Glutamatergic neuron (in vitro differentiated cells): Measurements from ENCODE around the gene GHRL. TPM values are rescaled to one million over a fixed set of nuclear protein-coding genes. Genes with fewer than 3 reads are reported as not detected.

Experiments used
- DNase-seq: peaks from one replicate; pipeline ENCODE4 v3.0.0; 2022
- H3K27ac Mint-ChIP-seq: one replicate; pipeline ENCODE4 v1.8.0; 2020; ENCODE audit warnings: mild to moderate bottlenecking, mixed read lengths, inconsistent platforms; ENCODE audit not compliant: unreplicated experiment
- H3K27me3 Mint-ChIP-seq: one replicate; pipeline ENCODE4 v1.8.0; 2020; ENCODE audit warnings: mild to moderate bottlenecking, moderate library complexity, mixed read lengths, inconsistent platforms; ENCODE audit not compliant: unreplicated experiment
- H3K36me3 Mint-ChIP-seq: one replicate; pipeline ENCODE4 v1.8.0; 2020; ENCODE audit warnings: mild to moderate bottlenecking, mixed read lengths, inconsistent platforms; ENCODE audit not compliant: unreplicated experiment
- H3K4me1 Mint-ChIP-seq: one replicate; pipeline ENCODE4 v1.8.0; 2020; ENCODE audit warnings: mild to moderate bottlenecking, low read depth, mixed read lengths, inconsistent platforms; ENCODE audit not compliant: unreplicated experiment
- H3K4me3 Mint-ChIP-seq: one replicate; pipeline ENCODE4 v1.8.0; 2020; ENCODE audit warnings: mild to moderate bottlenecking, mixed read lengths, inconsistent platforms; ENCODE audit not compliant: unreplicated experiment
- H3K9me3 Mint-ChIP-seq: one replicate; pipeline ENCODE4 v1.8.0; 2020; ENCODE audit warnings: mild to moderate bottlenecking, moderate library complexity, mixed read lengths, inconsistent platforms; ENCODE audit not compliant: unreplicated experiment
- total RNA-seq: library from RNA; stranded (reverse); fragmentation: NEBNext Ultra II Directional; extraction: Animal tissue kit (Norgen Biotek cat#: 25700); gene quantifications from one replicate; pipeline ENCODE4 v1.2.1, GENCODE V29; 2021; ENCODE audit not compliant: unreplicated experiment
- TF ChIP-seq, protein P1 (sequence below): fragments of 200-600 bp; sonication (generic); IDR thresholded peaks from one replicate; pipeline ENCODE4 v1.5.0; 2021; ENCODE audit not compliant: partially characterized antibody, unreplicated experiment

Gene GHRL
- total RNA-seq, 1 donor from 2014 or later: 0.64 TPM

DNA sequence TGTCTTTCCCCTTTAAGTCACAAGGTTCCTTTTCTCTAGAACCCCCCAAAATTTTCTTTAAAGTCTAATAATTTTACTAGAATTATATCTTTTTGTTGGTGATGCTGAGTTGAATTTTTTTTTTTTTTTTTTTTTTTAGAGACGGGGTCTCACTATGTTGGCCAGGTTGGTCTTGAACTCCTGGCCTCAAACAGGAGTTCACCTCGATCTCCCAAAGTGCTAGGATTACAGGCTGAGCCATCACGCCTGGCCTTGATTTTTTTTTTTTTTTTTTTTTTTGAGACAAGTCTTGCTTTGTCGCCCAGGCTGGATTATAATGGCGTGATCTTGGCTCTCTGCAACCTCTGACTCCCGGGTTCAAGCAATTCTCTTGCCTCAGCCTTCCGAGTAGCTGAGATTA is 15.9 kb upstream of the GHRL start:
- no peaks in the 10 kb centered on the region for H3K9me3 Mint-ChIP-seq
- DNase-seq: no peak
- H3K27ac Mint-ChIP-seq: no peak overlapping the region
- TF ChIP-seq, protein P1, sequence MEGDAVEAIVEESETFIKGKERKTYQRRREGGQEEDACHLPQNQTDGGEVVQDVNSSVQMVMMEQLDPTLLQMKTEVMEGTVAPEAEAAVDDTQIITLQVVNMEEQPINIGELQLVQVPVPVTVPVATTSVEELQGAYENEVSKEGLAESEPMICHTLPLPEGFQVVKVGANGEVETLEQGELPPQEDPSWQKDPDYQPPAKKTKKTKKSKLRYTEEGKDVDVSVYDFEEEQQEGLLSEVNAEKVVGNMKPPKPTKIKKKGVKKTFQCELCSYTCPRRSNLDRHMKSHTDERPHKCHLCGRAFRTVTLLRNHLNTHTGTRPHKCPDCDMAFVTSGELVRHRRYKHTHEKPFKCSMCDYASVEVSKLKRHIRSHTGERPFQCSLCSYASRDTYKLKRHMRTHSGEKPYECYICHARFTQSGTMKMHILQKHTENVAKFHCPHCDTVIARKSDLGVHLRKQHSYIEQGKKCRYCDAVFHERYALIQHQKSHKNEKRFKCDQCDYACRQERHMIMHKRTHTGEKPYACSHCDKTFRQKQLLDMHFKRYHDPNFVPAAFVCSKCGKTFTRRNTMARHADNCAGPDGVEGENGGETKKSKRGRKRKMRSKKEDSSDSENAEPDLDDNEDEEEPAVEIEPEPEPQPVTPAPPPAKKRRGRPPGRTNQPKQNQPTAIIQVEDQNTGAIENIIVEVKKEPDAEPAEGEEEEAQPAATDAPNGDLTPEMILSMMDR: no peak
- no peaks in the 10 kb centered on the region for H3K27me3 Mint-ChIP-seq
- no peaks in the 10 kb centered on the region for H3K4me1 Mint-ChIP-seq
- no peaks in the 10 kb centered on the region for H3K36me3 Mint-ChIP-seq
- H3K4me3 Mint-ChIP-seq: no peak overlapping the region

DNA sequence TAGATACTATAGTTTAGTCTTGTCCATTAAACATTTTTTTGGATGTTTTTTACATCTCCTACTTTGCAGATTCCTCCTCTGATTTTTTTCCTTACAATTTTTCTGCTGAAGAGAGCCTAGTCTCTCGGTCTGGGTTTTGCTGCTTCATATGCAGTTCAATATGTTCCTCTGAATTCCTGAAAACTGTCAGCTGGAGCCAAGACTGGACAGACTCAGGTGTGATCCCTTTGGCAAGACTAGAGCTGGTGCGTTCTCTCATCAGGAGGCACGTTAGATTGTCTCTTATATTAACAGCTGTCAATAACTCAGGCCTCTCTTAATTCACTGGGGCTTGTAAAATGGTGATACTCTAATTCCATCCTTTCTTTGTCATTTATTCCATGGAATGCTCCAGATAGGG is 13.4 kb upstream of the GHRL start:
- no peaks in the 10 kb centered on the region for H3K9me3 Mint-ChIP-seq
- peaks cover 3% of the 10 kb centered on the region for H3K36me3 Mint-ChIP-seq
- H3K27me3 Mint-ChIP-seq: no peaks in the 10 kb centered on the region
- no peak for DNase-seq
- TF ChIP-seq, protein P1: no peak
- H3K27ac Mint-ChIP-seq: no peak overlapping the region
- no peak overlapping the region for H3K4me3 Mint-ChIP-seq
- no peaks in the 10 kb centered on the region for H3K4me1 Mint-ChIP-seq

DNA sequence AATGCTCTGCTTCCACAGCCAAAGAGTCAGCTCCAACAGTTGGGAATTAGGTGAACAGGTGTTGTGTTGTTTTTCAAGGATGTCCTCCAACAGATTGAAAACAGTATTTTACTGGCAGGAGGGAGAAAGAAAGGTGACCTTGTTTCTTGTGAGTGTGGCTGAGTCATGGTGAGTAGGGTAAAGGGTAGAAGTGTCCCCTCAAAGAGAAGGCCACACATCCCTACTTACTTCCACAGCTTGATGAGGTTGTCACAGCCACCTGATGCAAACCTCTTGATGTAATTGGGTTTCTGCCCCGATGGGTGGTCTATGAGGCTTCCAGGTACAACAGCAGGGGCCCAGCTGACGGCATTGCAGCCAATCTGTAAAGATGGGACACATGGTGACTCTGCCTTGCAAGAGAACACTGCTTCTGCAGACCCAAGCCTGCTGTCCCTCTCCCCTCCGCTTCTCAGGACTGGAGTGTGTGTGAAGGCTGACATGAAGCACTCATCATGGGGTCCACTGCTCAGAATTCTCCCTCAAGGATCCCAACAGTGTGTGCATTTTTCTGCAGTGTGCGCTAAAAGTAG is 12.7 kb upstream of the GHRL start:
- Mint-ChIP-seq H3K9me3 (no peaks in the 10 kb centered on the region), H3K4me1 (no peaks in the 10 kb centered on the region), H3K27ac (no peak overlapping the region), H3K4me3 (no peak overlapping the region), H3K36me3 (peaks cover 5% of the 10 kb centered on the region), H3K27me3 (no peaks in the 10 kb centered on the region)
- TF ChIP-seq, protein P1: no peak
- no peak for DNase-seq

DNA sequence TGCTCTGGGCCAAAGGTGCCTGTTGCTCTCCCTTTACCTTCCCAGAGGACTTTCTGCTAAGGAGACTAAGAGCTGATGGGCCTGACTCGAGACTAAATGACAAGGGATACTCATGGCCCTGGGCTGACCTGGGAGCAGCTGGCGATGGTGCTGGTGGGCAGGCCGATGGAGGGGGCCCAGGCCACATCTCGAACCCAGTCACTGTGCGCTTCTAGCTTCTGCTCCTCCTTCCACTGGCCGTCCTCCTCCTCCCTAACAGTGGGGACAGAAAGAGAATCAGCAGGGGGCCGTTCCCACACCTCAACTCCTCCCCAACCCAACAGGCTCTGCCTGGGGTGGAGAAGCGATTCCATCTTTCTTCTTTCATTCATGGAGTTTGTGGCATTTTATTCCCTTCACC is 12.2 kb upstream of the GHRL start:
- no peaks in the 10 kb centered on the region for H3K9me3 Mint-ChIP-seq
- H3K4me1 Mint-ChIP-seq: peaks cover under 1% of the 10 kb centered on the region
- peaks cover under 1% of the 10 kb centered on the region for H3K27me3 Mint-ChIP-seq
- TF ChIP-seq, protein P1: no peak
- no peak for DNase-seq
- H3K36me3 Mint-ChIP-seq: peaks cover 5% of the 10 kb centered on the region
- no peak overlapping the region for H3K4me3 Mint-ChIP-seq
- no peak overlapping the region for H3K27ac Mint-ChIP-seq

DNA sequence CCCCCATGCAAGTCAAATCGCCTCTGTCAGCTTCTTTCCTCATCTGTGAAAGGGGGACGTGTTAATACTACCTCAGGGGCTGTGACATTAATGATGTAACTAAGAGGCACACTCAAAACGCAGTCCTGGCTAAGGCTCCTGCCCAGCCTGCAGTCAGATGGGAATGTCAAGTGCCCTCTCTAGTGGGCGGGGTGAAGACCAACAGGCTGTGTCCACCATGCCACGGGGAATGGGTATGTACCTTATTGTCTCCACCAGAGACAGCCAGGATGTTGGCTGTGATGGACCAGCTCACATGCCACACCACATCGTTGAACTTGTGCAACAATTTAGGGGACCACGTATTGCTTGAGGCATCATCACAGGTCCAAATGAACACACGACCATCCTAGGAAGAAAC is 11.0 kb upstream of the GHRL start:
- Mint-ChIP-seq H3K27ac (no peak overlapping the region), H3K4me1 (peaks cover 11% of the 10 kb centered on the region), H3K27me3 (peaks cover 5% of the 10 kb centered on the region), H3K36me3 (peaks cover 5% of the 10 kb centered on the region), H3K4me3 (no peak overlapping the region), H3K9me3 (no peaks in the 10 kb centered on the region)
- TF ChIP-seq, protein P1: no peak
- no peak for DNase-seq
